ENCODE measurements around the gene RPUSD1.

DNA sequence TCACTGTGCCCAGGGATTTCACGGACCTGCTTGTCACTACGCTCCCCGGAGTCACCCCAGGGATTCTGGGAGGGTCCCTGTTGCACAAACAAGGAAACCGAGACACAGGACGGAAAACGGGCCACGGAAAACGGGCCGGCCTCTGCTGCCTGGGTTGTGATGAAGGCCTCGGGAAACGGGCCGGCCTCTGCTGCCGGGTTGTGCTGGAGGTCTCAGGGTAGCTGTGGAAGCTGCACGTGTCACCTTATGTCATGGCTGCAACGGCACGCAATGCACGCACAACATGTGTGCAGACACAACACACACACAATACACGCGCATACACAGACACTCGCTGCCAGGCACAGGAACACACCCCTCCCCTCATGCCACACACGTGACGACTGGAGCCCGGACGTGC, 39.3 kb upstream of the RPUSD1 start:
- TF ChIP-seq, protein P1, sequence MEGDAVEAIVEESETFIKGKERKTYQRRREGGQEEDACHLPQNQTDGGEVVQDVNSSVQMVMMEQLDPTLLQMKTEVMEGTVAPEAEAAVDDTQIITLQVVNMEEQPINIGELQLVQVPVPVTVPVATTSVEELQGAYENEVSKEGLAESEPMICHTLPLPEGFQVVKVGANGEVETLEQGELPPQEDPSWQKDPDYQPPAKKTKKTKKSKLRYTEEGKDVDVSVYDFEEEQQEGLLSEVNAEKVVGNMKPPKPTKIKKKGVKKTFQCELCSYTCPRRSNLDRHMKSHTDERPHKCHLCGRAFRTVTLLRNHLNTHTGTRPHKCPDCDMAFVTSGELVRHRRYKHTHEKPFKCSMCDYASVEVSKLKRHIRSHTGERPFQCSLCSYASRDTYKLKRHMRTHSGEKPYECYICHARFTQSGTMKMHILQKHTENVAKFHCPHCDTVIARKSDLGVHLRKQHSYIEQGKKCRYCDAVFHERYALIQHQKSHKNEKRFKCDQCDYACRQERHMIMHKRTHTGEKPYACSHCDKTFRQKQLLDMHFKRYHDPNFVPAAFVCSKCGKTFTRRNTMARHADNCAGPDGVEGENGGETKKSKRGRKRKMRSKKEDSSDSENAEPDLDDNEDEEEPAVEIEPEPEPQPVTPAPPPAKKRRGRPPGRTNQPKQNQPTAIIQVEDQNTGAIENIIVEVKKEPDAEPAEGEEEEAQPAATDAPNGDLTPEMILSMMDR (IDR thresholded peaks at IDR 0.05; ENCODE audit: poor library complexity): no peak
- TF ChIP-seq EZH2phosphoT487 (IDR thresholded peaks at IDR 0.05; ENCODE audit: low read depth, severe bottlenecking, unreplicated experiment): no peak
